ENCODE data around the gene OLIG2. TPM values are rescaled to one million over a fixed set of nuclear protein-coding genes. Genes with fewer than 3 reads are reported as not detected.

Gene OLIG2
- total and polyA plus RNA-seq, 2 donors (not counting 3 experiments of a cell fraction or from before 2014, with no cell fraction given) = not detected

DNA sequence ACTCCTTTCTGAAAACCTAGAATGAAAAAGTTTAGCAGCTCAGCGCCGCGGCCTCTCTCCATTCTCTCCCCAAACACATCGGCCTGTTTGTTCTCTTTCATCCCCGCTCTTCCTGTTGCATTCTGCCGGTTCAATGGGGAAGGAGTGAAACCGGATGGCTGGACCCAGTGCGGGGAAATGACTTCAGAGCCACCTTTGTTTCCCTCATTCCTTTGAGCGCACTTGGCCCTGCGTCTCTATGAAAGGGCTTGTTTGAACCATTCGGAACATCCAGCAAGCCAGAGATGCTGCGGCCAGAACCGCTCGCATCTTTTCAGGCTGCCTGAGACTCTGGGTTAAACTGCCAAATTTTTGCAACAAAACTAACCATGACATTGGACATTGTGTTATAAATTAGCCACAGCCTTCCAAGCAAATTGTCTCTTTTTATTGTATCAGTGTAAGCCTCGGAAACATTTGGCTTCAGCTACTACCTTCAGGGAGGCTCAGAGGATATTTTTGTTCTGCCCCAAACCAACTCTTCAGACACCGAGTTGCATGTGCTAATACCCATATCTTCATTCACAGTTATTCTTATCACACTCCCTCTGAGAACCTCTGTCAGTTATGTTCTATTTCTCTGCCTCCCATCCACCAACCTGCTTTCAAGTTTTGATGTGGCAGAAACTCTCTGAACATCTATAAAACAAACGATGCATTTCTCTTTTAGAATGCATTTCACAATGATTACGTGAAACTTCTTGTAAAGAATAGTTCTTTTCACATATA is 39.1 kb downstream of the OLIG2 start:
- Histone ChIP-seq H3K4me1 (ENCODE audit: control insufficient read depth, extremely low read depth, insufficient read depth, low read length) (peaks cover 8% of the 10 kb centered on the region), H3K9ac (replicated peaks; ENCODE audit: extremely low read depth, insufficient read depth, low read length) (no peak overlapping the region), H3K9me3 (replicated peaks; ENCODE audit: control insufficient read depth, insufficient read depth, low read length) (no peaks in the 10 kb centered on the region), H2AFZ (ENCODE audit: low read depth, low read length) (no peak overlapping the region), H3K36me3 (ENCODE audit: control insufficient read depth in 2 of 2, extremely low read depth in 1 of 2, insufficient read depth in 2 of 2, low read length in 2 of 2) (no peaks in the 10 kb centered on the region), H3K27me3 (ENCODE audit: control insufficient read depth in 2 of 2, insufficient read depth in 2 of 2, low read length in 2 of 2) (peaks cover 50 to 71% of the 10 kb centered on the region in 2 experiments), H3K4me3 (replicated peaks in 1 of 3; ENCODE audit: insufficient read depth in 1 of 3, low read depth in 1 of 3, low read length in 3 of 3) (no peak overlapping the region), H3K4me2 (ENCODE audit: insufficient read depth, low read length) (peak overlapping the region; percentile 20), H3K79me2 (ENCODE audit: control insufficient read depth, insufficient read depth, low read length) (no peaks in the 10 kb centered on the region), H3K27ac (ENCODE audit: insufficient read depth, low read depth, low read length) (no peak overlapping the region), H4K20me1 (replicated peaks; ENCODE audit: control insufficient read depth, extremely low read depth, insufficient read depth, low read length) (no peaks in the 10 kb centered on the region), H3K9me1 (replicated peaks; ENCODE audit: control insufficient read depth, extremely low read depth, insufficient read depth, low read length) (no peaks in the 10 kb centered on the region)
- POLR2A ChIA-PET = no interaction called here
- BruUV-seq (replicated peaks) = no TSS peak
- dilution Hi-C loops (cut with MboI; ENCODE audit: extremely low pct_ligation_motif_present, low sequenced_read_pairs) = no loop called here
- CTCF ChIA-PET = interaction anchor here (1.0 to 2.8 kb wide), 2 partner anchors 38 to 124 kb away, joined by 3 to 12 read pairs; no protein-coding TSS in a partner anchor
- intact Hi-C loops (cut with micrococcal nuclease) = no loop called here
- peak; percentile 76 for FAIRE-seq
- peak; percentile 24 for DNase-seq (ENCODE audit: low read depth, low spot score)
- TF ChIP-seq GATA2 (IDR thresholded peaks at IDR 0.05; ENCODE audit: insufficient read depth, insufficient read length, low read depth, low read length) (no peak), POLR2A (IDR thresholded peaks at IDR 0.05; ENCODE audit: low read depth, low read length) (no peak), MYC (IDR thresholded peaks at IDR 0.05; ENCODE audit: low read depth, low read length) (no peak), JUN (IDR thresholded peaks at IDR 0.05; ENCODE audit: borderline replicate concordance, insufficient read depth, insufficient read length, low read depth) (no peak), EZH2 (IDR thresholded peaks at IDR 0.05; ENCODE audit: borderline replicate concordance, low read depth, low read length, severe bottlenecking) (no peak), POLR2AphosphoS5 (IDR thresholded peaks at IDR 0.05; ENCODE audit: insufficient read depth, low read depth, low read length) (no peak), FOS (IDR thresholded peaks at IDR 0.05; ENCODE audit: borderline replicate concordance, insufficient read depth, low read length) (no peak)
- TF ChIP-seq, protein P1, sequence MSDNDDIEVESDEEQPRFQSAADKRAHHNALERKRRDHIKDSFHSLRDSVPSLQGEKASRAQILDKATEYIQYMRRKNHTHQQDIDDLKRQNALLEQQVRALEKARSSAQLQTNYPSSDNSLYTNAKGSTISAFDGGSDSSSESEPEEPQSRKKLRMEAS (IDR thresholded peaks at IDR 0.05; ENCODE audit: insufficient read depth, insufficient read length) = no peak
- TF ChIP-seq, protein P2, sequence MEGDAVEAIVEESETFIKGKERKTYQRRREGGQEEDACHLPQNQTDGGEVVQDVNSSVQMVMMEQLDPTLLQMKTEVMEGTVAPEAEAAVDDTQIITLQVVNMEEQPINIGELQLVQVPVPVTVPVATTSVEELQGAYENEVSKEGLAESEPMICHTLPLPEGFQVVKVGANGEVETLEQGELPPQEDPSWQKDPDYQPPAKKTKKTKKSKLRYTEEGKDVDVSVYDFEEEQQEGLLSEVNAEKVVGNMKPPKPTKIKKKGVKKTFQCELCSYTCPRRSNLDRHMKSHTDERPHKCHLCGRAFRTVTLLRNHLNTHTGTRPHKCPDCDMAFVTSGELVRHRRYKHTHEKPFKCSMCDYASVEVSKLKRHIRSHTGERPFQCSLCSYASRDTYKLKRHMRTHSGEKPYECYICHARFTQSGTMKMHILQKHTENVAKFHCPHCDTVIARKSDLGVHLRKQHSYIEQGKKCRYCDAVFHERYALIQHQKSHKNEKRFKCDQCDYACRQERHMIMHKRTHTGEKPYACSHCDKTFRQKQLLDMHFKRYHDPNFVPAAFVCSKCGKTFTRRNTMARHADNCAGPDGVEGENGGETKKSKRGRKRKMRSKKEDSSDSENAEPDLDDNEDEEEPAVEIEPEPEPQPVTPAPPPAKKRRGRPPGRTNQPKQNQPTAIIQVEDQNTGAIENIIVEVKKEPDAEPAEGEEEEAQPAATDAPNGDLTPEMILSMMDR (IDR thresholded peaks at IDR 0.05; ENCODE audit: extremely low read depth in 1 of 2, insufficient read depth in 1 of 2, low read depth in 1 of 2, low read length in 2 of 2) = no peak

Data from endothelial cell of umbilical vein (primary cell).